H9 (cell line): ENCODE results near the gene OR56A3. TPM values are rescaled to one million over a fixed set of nuclear protein-coding genes. Genes with fewer than 3 reads are reported as not detected.

Experiments used
- DNase-seq: peaks from one replicate; pipeline ENCODE4 v3.0.0-alpha.2; 2017
- H2AFZ ChIP-seq: one replicate; pipeline ENCODE4 v1.6.1; 2013; ENCODE audit warnings: mild to moderate bottlenecking, low read length, control low read depth, moderate library complexity
- H2AK5ac ChIP-seq: 2 replicates; pipeline ENCODE4 v1.6.1; 2013; ENCODE audit warnings: low read length, control low read depth, mixed read lengths; ENCODE audit not compliant: insufficient read length
- H2BK120ac ChIP-seq: one replicate; pipeline ENCODE4 v1.6.1; 2013; ENCODE audit warnings: low read depth, mild to moderate bottlenecking, low read length, control low read depth, inconsistent platforms; ENCODE audit not compliant: poor library complexity, severe bottlenecking
- H2BK12ac ChIP-seq: 2 replicates; pipeline ENCODE4 v1.6.1; 2013; ENCODE audit warnings: low read length, control low read depth, mixed read lengths, low read depth; ENCODE audit not compliant: insufficient read length
- H2BK15ac ChIP-seq: 2 replicates; pipeline ENCODE4 v1.6.1; 2013; ENCODE audit warnings: low read depth, low read length, control low read depth
- H2BK20ac ChIP-seq: one replicate; pipeline ENCODE4 v1.6.1; 2013; ENCODE audit warnings: low read depth, mild to moderate bottlenecking, low read length, control low read depth, inconsistent platforms; ENCODE audit not compliant: poor library complexity, severe bottlenecking
- H2BK5ac ChIP-seq: 2 replicates; pipeline ENCODE4 v1.6.1; 2013; ENCODE audit warnings: low read length, control low read depth, mixed read lengths; ENCODE audit not compliant: insufficient read length
- H3K14ac ChIP-seq: 2 replicates; pipeline ENCODE4 v1.6.1; 2013; ENCODE audit warnings: low read length, control low read depth; ENCODE audit not compliant: insufficient read depth
- H3K18ac ChIP-seq: 2 replicates; pipeline ENCODE4 v1.6.1; 2013; ENCODE audit warnings: low read depth, mild to moderate bottlenecking, mixed read lengths, low read length, control low read depth; ENCODE audit not compliant: insufficient read length
- H3K23ac ChIP-seq: 2 replicates; pipeline ENCODE4 v1.6.1; 2013; ENCODE audit warnings: low read length, control low read depth, mixed read lengths, low read depth; ENCODE audit not compliant: insufficient read length
- H3K23me2 ChIP-seq: 2 replicates; pipeline ENCODE4 v1.6.1; 2013; ENCODE audit warnings: low read depth, mild to moderate bottlenecking, mixed read lengths, low read length, control low read depth; ENCODE audit not compliant: insufficient read length, poor library complexity, severe bottlenecking
- H3K27ac ChIP-seq: 2 replicates; pipeline ENCODE4 v1.5.1; 2013; ENCODE audit warnings: low read length, control low read depth, mixed read lengths, low read depth; ENCODE audit not compliant: insufficient read length
- H3K27me3 ChIP-seq: 2 replicates; pipeline ENCODE4 v1.6.1; 2013; ENCODE audit warnings: low read length, control low read depth, inconsistent platforms; ENCODE audit not compliant: insufficient read depth
- H3K4ac ChIP-seq: 2 replicates; pipeline ENCODE4 v1.6.1; 2013; ENCODE audit warnings: low read depth, mild to moderate bottlenecking, control low read depth, inconsistent platforms, low read length, moderate library complexity
- H3K4me1 ChIP-seq: 2 replicates; pipeline ENCODE4 v1.6.1; 2013; ENCODE audit warnings: low read length, control low read depth, inconsistent platforms; ENCODE audit not compliant: insufficient read depth
- H3K4me2 ChIP-seq: 2 replicates; pipeline ENCODE4 v1.6.1; 2013; ENCODE audit warnings: low read length, control low read depth, mixed read lengths; ENCODE audit not compliant: insufficient read length, insufficient read depth
- H3K56ac ChIP-seq: 2 replicates; pipeline ENCODE4 v1.6.1; 2013; ENCODE audit warnings: low read depth, mild to moderate bottlenecking, mixed read lengths, low read length, control low read depth; ENCODE audit not compliant: insufficient read length
- H3K79me1 ChIP-seq: 2 replicates; pipeline ENCODE4 v1.6.1; 2013; ENCODE audit warnings: low read depth, mild to moderate bottlenecking, moderate library complexity, low read length, control low read depth, inconsistent platforms; ENCODE audit not compliant: insufficient read depth, poor library complexity, severe bottlenecking
- H3K79me2 ChIP-seq: 2 replicates; pipeline ENCODE4 v1.6.1; 2013; ENCODE audit warnings: low read length, control low read depth, inconsistent platforms; ENCODE audit not compliant: insufficient read depth
- H3K9ac ChIP-seq: 2 replicates; pipeline ENCODE4 v1.6.1; 2013; ENCODE audit warnings: low read length, control low read depth, mixed read lengths; ENCODE audit not compliant: insufficient read length; ENCODE audit errors: extremely low read depth
- H3K9me3 ChIP-seq: one replicate; pipeline ENCODE4 v1.6.1; 2013; ENCODE audit warnings: low read depth, low read length, inconsistent platforms; ENCODE audit not compliant: control insufficient read depth
- H3T11ph ChIP-seq: one replicate; pipeline ENCODE4 v1.6.1; 2013; ENCODE audit warnings: mild to moderate bottlenecking, low read length, control low read depth, inconsistent platforms
- H4K20me1 ChIP-seq: one replicate; pipeline ENCODE4 v1.6.1; 2013; ENCODE audit not compliant: control insufficient read depth, insufficient read length, insufficient read depth
- H4K5ac ChIP-seq: 2 replicates; pipeline ENCODE4 v1.6.1; 2013; ENCODE audit warnings: low read depth, mild to moderate bottlenecking, mixed read lengths, low read length, control low read depth; ENCODE audit not compliant: insufficient read length
- H4K8ac ChIP-seq: replicated peaks from 2 replicates; pipeline ENCODE4 v1.6.1; 2013; ENCODE audit warnings: low read length, control low read depth, mixed read lengths, low read depth; ENCODE audit not compliant: insufficient read length
- H4K91ac ChIP-seq: 2 replicates; pipeline ENCODE4 v1.6.1; 2013; ENCODE audit warnings: low read depth, mild to moderate bottlenecking, moderate library complexity, mixed read lengths, low read length, control low read depth; ENCODE audit not compliant: insufficient read length
- H3K27ac Mint-ChIP-seq, 3 experiments: 2 replicates in 2 of 3; 3 replicates in 1 of 3; pipeline ENCODE4 v1.8.0; 2020 to 2021; ENCODE audit warnings: mixed read lengths in 3 of 3, mild to moderate bottlenecking in 1 of 3, moderate library complexity in 1 of 3
- H3K27me3 Mint-ChIP-seq: 2 replicates; pipeline ENCODE4 v1.8.0; 2021; ENCODE audit warnings: low read depth, mild to moderate bottlenecking, moderate library complexity, mixed read lengths
- H3K36me3 Mint-ChIP-seq, 3 experiments: 2 replicates in 2 of 3; 3 replicates in 1 of 3; pipeline ENCODE4 v1.8.0; 2020 to 2021; ENCODE audit warnings: low read depth in 3 of 3, mixed read lengths in 3 of 3; ENCODE audit not compliant: insufficient read depth in 1 of 3
- H3K4me1 Mint-ChIP-seq, 2 experiments: 2 replicates each; pipeline ENCODE4 v1.8.0; 2020; ENCODE audit warnings: mixed read lengths in 2 of 2
- H3K4me3 Mint-ChIP-seq, 2 experiments: 2 replicates in 1 of 2; 3 replicates in 1 of 2; pipeline ENCODE4 v1.8.0; 2020 to 2021; ENCODE audit warnings: mild to moderate bottlenecking in 2 of 2, mixed read lengths in 2 of 2, moderate library complexity in 1 of 2
- H3K9me3 Mint-ChIP-seq, 2 experiments: 2 replicates in 1 of 2; 3 replicates in 1 of 2; pipeline ENCODE4 v1.8.0; 2020; ENCODE audit warnings: mild to moderate bottlenecking in 2 of 2, mixed read lengths in 2 of 2, moderate library complexity in 1 of 2
- CTCF ChIP-seq: fragments of 200-600 bp; sonication (generic); conservative IDR thresholded peaks from 3 replicates; pipeline ENCODE4 v1.8.0; 2021; ENCODE audit warnings: antibody characterized with exemption, mild to moderate bottlenecking
- WGBS: extraction: QIAGEN DNeasy Blood & Tissue Kit; methylation state at CpG from one replicate; pipeline ENCODE4 v1.1.7; 2013; ENCODE audit warnings: missing lambda C conversion rate, low lambda C conversion rate, mixed read lengths; ENCODE audit not compliant: insufficient read length; ENCODE audit errors: extremely low coverage; 5-methylcytosine and 5-hydroxymethylcytosine counted together
- total RNA-seq: library from RNA; stranded (reverse); gene quantifications from 2 replicates; pipeline ENCODE4 v1.2.1, GENCODE V29; 2021

OR56A3 gene
- total RNA-seq, 1 experiment from 2014 or later: not detected

GRCh38 chr11:5933116-5933515, 8.9 kb upstream of the OR56A3 start:
- H2BK20ac ChIP-seq: no peak overlapping the region
- H3K79me2 ChIP-seq: no peaks in the 10 kb centered on the region
- H3K9me3 ChIP-seq: no peaks in the 10 kb centered on the region
- Mint-ChIP-seq H3K27ac (no peak overlapping the region), H3K4me3 (no peak overlapping the region), H3K9me3 (peaks cover 43 to 51% of the 10 kb centered on the region in 2 experiments), H3K4me1 (no peaks in the 10 kb centered on the region), H3K27me3 (peaks cover 1% of the 10 kb centered on the region), H3K36me3 (peaks cover 17 to 46% (median 28%) of the 10 kb centered on the region in 3 experiments)
- no peak overlapping the region for H2BK5ac ChIP-seq
- DNase-seq: no peak
- H2BK120ac ChIP-seq: no peak overlapping the region
- peaks cover 2% of the 10 kb centered on the region for H3K23me2 ChIP-seq
- H3K27me3 ChIP-seq: no peaks in the 10 kb centered on the region
- H3K4me2 ChIP-seq: no peak overlapping the region
- no peaks in the 10 kb centered on the region for H3K79me1 ChIP-seq
- no peak for TF ChIP-seq CTCF
- H3K23ac ChIP-seq: no peak overlapping the region
- no peak overlapping the region for H3K56ac ChIP-seq
- H4K20me1 ChIP-seq: no peaks in the 10 kb centered on the region
- H3K4me1 ChIP-seq: no peaks in the 10 kb centered on the region
- H3K18ac ChIP-seq: no peak overlapping the region
- no peak overlapping the region for H2BK15ac ChIP-seq
- H2BK12ac ChIP-seq: no peak overlapping the region
- H4K8ac ChIP-seq: no peak overlapping the region
- H3K9ac ChIP-seq: no peak overlapping the region
- H3K27ac ChIP-seq: no peak overlapping the region
- H2AFZ ChIP-seq: no peak overlapping the region
- no peak overlapping the region for H4K5ac ChIP-seq
- H3T11ph ChIP-seq: no peak overlapping the region
- WGBS: no CpG with 5 or more reads among the region's 10 CpGs
- no peak overlapping the region for H2AK5ac ChIP-seq
- no peak overlapping the region for H3K14ac ChIP-seq
- H4K91ac ChIP-seq: no peak overlapping the region
- no peak overlapping the region for H3K4ac ChIP-seq
